Measurements from ENCODE around the gene GPBP1L1.
A peak's percentile ranks its signal among the peaks of the same experiment; 100 is the strongest.

Gene GPBP1L1

DNA sequence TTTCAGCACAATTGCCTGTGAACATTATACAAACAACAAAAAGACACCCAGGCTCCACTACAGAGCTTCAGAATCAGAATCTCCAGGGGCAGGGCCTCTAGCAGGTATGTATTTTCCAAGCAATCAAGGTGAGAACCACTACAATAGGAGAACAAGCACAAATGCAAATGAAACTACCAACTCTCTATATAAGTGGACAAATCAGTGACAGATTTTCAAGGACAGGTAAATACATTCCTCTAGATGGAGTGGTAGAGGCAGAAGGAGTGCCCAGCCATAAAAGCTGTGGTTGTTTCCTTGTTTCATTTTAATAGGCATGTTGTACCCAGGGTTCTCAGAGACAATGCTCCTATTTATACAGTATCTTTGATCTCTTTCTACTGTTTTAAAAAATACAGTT is 42.4 kb downstream of the GPBP1L1 start:
- Histone ChIP-seq H3K36me3 (replicated peaks) (peaks cover 29% of the 10 kb centered on the region), H3K4me3 (no peak overlapping the region), H3K9me3 (no peaks in the 10 kb centered on the region), H3K27me3 (ENCODE audit: low read depth) (no peaks in the 10 kb centered on the region), H3K4me1 (no peaks in the 10 kb centered on the region; the same call in 1 of the 2 replicates)
- in situ Hi-C loops (cut with MboI; ENCODE audit: low sequenced_read_pairs): no loop called here
- DNase-seq (ENCODE audit: low spot score in 2 of 2): no peak

DNA sequence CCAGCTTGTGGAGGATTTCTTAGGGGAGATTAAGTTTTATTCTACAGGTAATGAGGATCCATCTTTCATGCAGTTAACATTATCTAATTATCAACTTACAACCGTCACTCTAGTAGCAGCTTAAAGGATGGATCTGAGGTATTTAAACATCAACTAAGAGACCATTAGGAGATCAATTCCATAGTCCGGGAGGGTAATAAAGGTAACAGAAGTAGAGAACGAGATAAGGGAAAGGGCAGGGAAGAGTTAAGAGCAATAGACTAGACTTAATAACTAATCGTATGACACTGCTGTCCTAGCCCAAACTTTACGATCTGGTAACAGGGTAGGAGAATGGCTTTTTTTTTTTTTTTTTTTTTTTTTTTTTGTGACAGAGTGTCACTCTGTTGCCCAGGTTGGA is 43.0 kb downstream of the GPBP1L1 start:
- no peak overlapping the region for H3K4me3 ChIP-seq
- no peaks in the 10 kb centered on the region for H3K9me3 ChIP-seq
- DNase-seq (ENCODE audit: low spot score in 2 of 2): no peak
- in situ Hi-C loops (cut with MboI; ENCODE audit: low sequenced_read_pairs): no loop called here
- no peaks in the 10 kb centered on the region for H3K27me3 ChIP-seq (ENCODE audit: low read depth)
- H3K4me1 ChIP-seq: no peaks in the 10 kb centered on the region; the same call in 1 of the 2 replicates
- H3K36me3 ChIP-seq (replicated peaks): peaks cover 35% of the 10 kb centered on the region

- Histone ChIP-seq H3K9me3 (no peaks in the 10 kb centered on the region), H3K4me1 (no peaks in the 10 kb centered on the region; the same call in 1 of the 2 replicates), H3K27me3 (ENCODE audit: low read depth) (no peaks in the 10 kb centered on the region), H3K36me3 (replicated peaks) (peaks cover 55% of the 10 kb centered on the region), H3K4me3 (no peak overlapping the region)
- in situ Hi-C loops (cut with MboI; ENCODE audit: low sequenced_read_pairs): no loop called here
- DNase-seq (ENCODE audit: low spot score in 2 of 2): no peak
These were observed 46.0 kb downstream of the GPBP1L1 start for GRCh38 chr1:45640293-45640692.

GRCh38 chr1:45635211-45635610 is 51.1 kb downstream of the GPBP1L1 start:
- Histone ChIP-seq H3K4me3 (no peak overlapping the region), H3K27me3 (ENCODE audit: low read depth) (no peaks in the 10 kb centered on the region), H3K4me1 (no peaks in the 10 kb centered on the region), H3K9me3 (no peaks in the 10 kb centered on the region), H3K36me3 (replicated peaks) (peaks cover 78% of the 10 kb centered on the region)
- no peak for DNase-seq (ENCODE audit: low spot score in 2 of 2)
- in situ Hi-C loops (cut with MboI; ENCODE audit: low sequenced_read_pairs): no loop called here

DNA sequence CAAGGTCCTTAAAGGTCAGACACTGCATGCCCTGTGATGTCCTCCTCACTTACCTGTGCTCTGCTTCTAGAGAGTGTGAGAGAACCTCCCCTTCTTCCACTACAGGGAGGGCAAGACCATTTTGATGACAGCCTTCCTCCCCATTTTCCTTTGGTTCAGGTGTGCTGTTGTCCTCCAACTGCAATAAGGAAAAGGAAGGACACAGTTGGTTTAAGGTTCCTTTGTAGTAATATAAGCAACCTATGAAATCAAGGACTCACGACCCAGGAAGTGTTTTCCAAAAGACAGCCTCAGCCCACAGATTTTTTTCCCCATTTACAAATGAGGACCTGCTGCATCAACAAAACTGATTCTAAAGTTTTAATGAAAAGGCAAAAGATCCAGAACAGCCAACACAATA is 55.9 kb downstream of the GPBP1L1 start:
- DNase-seq (ENCODE audit: low spot score in 2 of 2): no peak
- H3K4me1 ChIP-seq: no peaks in the 10 kb centered on the region
- no peaks in the 10 kb centered on the region for H3K27me3 ChIP-seq (ENCODE audit: low read depth)
- H3K9me3 ChIP-seq: no peaks in the 10 kb centered on the region
- H3K36me3 ChIP-seq (replicated peaks): peaks cover 68% of the 10 kb centered on the region
- in situ Hi-C loops (cut with MboI; ENCODE audit: low sequenced_read_pairs): no loop called here
- no peak overlapping the region for H3K4me3 ChIP-seq

DNA sequence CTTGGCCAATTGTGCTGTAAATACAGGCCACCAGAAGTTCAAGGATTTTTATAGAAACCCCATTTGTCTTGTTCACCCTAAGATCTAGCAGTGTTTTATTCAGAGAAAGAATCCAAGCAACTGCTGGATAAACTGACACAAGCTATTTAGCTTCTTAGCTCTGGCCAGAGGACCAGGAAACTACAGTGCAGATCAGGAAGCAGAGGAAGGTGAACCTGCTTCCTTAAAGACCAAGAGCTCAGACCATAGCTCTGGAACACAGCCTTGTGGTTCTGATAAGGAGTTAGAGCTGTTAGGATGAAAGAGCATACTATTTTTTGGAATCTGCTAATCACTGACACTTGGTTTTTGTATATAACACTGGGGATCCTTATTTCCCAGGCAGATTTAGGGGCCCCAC is 57.3 kb downstream of the GPBP1L1 start:
- H3K27me3 ChIP-seq (ENCODE audit: low read depth): no peaks in the 10 kb centered on the region
- in situ Hi-C loops (cut with MboI; ENCODE audit: low sequenced_read_pairs): no loop called here
- H3K9me3 ChIP-seq: no peaks in the 10 kb centered on the region
- no peak overlapping the region for H3K4me3 ChIP-seq
- no peaks in the 10 kb centered on the region for H3K4me1 ChIP-seq
- peaks cover 56% of the 10 kb centered on the region for H3K36me3 ChIP-seq (replicated peaks)
- DNase-seq (ENCODE audit: low spot score in 2 of 2): no peak

GRCh38 chr1:45623972-45624371 is 62.4 kb downstream of the GPBP1L1 start, which contains the start of gene CCDC17:
Gene CCDC17 (minus strand): TSS chr1:45624054. CDS start chr1:45623909, 145 bp downstream.
- Histone ChIP-seq H3K4me3 (no peak within 1 kb of the TSS), H3K27me3 (ENCODE audit: low read depth) (no peaks in the 10 kb centered on the region), H3K9me3 (no peaks in the 10 kb centered on the region), H3K36me3 (replicated peaks) (peaks cover 36% of the 10 kb centered on the region), H3K4me1 (no peaks in the 10 kb centered on the region)
- in situ Hi-C loops (cut with MboI; ENCODE audit: low sequenced_read_pairs): no loop called here
- no peak for DNase-seq (ENCODE audit: low spot score in 2 of 2)

DNA sequence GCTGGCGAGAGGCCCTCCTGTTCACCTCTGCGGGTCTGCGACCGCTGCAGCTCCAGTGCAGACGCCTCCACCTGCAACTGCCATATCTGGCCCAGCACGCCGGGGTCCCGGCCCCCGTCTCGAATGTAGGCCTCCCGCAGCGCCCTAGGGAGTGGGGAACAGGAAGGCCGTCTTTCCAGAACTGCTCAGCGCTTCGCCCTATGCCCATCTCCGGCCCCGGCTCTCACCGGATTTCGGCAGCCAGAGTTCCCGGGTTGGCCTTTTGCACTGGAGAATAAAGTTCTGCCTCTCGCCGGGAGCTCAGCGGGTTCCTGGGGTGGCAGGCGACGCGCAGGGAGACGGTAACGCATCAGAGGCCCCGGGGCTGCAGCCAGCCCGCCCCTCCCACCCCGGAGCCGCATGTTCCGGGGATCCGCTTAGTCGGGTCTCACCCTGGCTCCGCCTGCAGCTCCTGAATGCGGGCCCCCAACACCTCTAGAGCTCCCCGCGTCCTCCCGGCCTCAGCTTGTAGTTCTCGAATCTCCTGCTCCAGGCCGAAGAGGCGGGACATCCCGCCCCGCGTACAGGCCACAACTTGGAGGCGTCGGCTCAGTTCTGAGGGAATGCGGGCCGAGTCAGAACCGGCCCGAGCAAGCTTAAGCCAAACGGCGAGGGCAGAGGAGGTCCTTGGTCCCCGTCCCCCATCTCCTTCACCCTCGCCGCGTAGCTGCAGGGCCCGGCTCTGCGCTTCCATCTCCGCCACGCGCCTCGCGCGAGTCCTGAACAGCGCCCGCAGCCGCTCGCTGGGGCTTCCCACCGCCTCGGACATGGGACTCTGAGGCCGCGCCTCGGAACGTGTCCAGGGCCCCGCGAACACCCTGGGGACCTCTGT is 63.6 kb downstream of the GPBP1L1 start:
- Histone ChIP-seq H3K36me3 (replicated peaks) (peaks cover 36% of the 10 kb centered on the region), H3K27me3 (ENCODE audit: low read depth) (no peaks in the 10 kb centered on the region), H3K4me3 (no peak overlapping the region), H3K9me3 (no peaks in the 10 kb centered on the region), H3K4me1 (no peaks in the 10 kb centered on the region)
- DNase-seq (ENCODE audit: low spot score in 2 of 2): no peak
- in situ Hi-C loops (cut with MboI; ENCODE audit: low sequenced_read_pairs): no loop called here

- no peaks in the 10 kb centered on the region for H3K4me1 ChIP-seq
- H3K9me3 ChIP-seq: no peaks in the 10 kb centered on the region
- peak in 1 of 2 experiments; percentile 16 for DNase-seq (ENCODE audit: low spot score in 2 of 2)
- no peak overlapping the region for H3K4me3 ChIP-seq
- in situ Hi-C loops (cut with MboI; ENCODE audit: low sequenced_read_pairs): no loop called here
- no peaks in the 10 kb centered on the region for H3K27me3 ChIP-seq (ENCODE audit: low read depth)
- H3K36me3 ChIP-seq (replicated peaks): peaks cover 40% of the 10 kb centered on the region
These were observed 64.3 kb downstream of the GPBP1L1 start for GRCh38 chr1:45621895-45622523.

DNA sequence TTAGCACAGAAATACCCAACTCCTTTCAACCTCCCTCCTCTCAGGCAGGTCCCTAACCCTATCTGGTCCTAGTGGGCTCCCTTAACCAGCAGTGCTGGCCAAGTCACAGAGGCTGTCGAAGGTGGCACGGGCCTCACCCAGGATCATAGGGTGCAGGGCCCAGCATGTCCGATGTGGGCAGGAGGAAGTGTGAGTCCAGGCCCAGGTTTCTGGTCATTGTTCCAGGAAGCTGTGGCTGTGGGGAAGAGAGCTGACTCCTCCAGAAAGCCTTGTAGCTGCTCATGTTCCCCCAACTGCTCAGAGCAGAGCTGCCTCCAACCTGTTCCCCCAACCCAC is 64.9 kb downstream of the GPBP1L1 start:
- no peak for DNase-seq (ENCODE audit: low spot score in 2 of 2)
- H3K9me3 ChIP-seq: no peaks in the 10 kb centered on the region
- H3K4me3 ChIP-seq: no peak overlapping the region
- peaks cover 45% of the 10 kb centered on the region for H3K36me3 ChIP-seq (replicated peaks)
- H3K4me1 ChIP-seq: no peaks in the 10 kb centered on the region
- in situ Hi-C loops (cut with MboI; ENCODE audit: low sequenced_read_pairs): no loop called here
- H3K27me3 ChIP-seq (ENCODE audit: low read depth): no peaks in the 10 kb centered on the region

DNA sequence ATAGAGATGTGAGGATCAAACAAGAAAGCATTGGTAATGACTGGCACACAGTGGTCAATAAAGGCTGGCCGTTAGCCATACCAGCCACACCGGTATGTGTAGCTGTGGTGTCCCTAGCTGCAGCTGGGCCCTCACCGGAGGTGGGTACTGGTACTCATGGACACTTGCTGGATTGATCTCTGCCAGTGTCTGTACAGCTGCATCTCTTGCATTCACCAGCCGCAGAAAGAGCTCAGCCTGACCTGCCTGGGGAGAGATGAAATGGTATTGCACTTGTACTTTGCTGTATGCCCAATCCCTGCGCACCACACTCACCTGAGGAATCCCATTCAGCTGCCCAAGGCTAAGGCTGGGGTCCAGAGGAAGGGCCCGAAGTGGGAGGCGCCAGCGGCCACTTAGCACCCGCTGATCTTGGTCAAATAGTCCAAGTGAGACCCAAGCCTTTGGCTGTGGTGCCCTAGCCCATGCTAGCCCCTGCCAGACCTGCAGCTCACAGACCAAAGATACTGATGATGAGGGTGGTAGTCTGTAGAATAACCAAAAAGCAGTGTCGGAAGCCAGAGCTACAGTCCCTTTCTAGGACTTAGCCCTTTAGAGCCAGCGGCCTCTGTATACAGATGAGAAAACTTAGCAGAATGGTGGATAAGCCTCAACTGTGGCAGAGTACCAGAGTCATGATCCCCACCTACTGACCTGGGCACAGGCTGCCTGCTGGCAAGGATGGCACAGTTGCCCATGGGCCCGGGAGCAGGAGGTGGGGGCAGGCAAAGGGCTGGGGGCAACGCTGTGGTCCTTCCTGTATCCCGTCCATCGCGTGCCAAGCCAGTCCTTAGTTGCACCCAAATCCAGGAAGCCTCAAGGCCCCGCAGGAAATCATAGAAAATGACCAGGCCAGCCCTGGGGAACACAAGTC is 65.5 kb downstream of the GPBP1L1 start:
- no peaks in the 10 kb centered on the region for H3K9me3 ChIP-seq
- no peaks in the 10 kb centered on the region for H3K27me3 ChIP-seq (ENCODE audit: low read depth)
- no peak overlapping the region for H3K4me3 ChIP-seq
- H3K36me3 ChIP-seq (replicated peaks): peaks cover 51% of the 10 kb centered on the region
- no peaks in the 10 kb centered on the region for H3K4me1 ChIP-seq
- in situ Hi-C loops (cut with MboI; ENCODE audit: low sequenced_read_pairs): no loop called here
- no peak for DNase-seq (ENCODE audit: low spot score in 2 of 2)

DNA sequence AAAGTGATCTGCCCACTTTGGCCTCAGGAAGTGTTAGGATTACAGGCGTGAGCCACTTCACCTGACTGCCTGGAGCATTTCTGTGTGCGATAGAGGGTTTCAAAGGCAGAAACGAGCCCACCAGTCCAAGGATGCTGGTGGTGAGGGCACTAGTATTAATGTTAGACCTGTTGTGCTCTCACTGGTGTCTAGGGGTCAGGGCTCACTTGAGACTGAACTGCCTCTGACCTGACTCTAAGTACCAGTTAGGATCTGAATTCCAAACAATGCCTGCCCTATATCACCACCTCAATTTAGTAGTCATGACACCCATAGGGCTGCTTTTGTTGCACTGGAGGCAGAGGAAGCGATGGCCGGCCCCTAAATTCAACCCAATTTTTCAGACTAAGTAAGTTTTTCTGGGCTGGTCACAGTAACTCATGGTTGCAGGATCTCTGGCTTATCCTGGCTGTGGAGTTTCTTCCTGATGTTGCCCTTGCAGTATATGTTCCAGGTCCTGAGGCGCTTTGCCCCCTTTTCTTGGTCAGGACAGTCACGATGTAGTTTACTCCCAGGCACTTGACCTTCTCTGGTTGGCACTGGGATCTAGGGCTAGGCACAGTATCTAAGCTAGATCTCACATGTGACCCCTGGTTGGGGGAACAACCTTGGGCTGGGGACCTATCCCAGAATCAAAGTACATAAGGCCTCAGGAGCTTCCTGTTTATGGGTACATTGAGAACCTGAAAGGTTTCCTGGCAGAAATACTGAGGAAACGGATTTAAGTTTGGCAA is 67.0 kb downstream of the GPBP1L1 start:
- Histone ChIP-seq H3K27me3 (ENCODE audit: low read depth) (no peaks in the 10 kb centered on the region), H3K4me3 (no peak overlapping the region), H3K9me3 (no peaks in the 10 kb centered on the region), H3K4me1 (no peaks in the 10 kb centered on the region), H3K36me3 (replicated peaks) (peaks cover 66% of the 10 kb centered on the region)
- in situ Hi-C loops (cut with MboI; ENCODE audit: low sequenced_read_pairs): no loop called here
- DNase-seq (ENCODE audit: low spot score in 2 of 2): no peak

DNA sequence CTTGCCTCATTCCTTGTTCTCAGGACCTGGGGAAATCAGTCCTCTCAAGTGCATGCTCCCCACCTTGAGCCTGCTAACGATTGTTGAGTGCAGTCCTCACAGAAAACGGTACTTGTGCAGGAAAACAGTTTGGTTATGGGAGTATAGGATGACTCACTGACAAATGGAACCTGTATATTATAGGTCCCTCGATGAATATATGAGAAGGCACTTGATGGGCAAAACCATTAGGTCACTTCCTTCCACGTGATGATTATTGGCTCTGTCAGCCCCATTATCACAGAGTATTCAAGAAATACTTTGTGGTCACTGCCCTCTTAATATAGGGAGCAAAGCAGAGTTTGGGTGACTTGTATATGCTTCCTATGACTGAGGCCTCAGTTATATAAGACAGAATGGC is 68.7 kb downstream of the GPBP1L1 start:
- in situ Hi-C loops (cut with MboI; ENCODE audit: low sequenced_read_pairs): no loop called here
- no peak overlapping the region for H3K4me3 ChIP-seq
- DNase-seq (ENCODE audit: low spot score in 2 of 2): no peak

More for the DNA sequence above, 68.7 kb downstream of the GPBP1L1 start:
- Histone ChIP-seq H3K27me3 (ENCODE audit: low read depth) (no peaks in the 10 kb centered on the region), H3K4me1 (no peaks in the 10 kb centered on the region), H3K9me3 (no peaks in the 10 kb centered on the region), H3K36me3 (replicated peaks) (peaks cover 76% of the 10 kb centered on the region)

All from HAP-1 (cell line).